ENCODE results near the gene ZBTB7C. TPM values are rescaled to one million over a fixed set of nuclear protein-coding genes. Genes with fewer than 3 reads are reported as not detected.

ZBTB7C gene
- total and polyA plus RNA-seq, 4 donors: 3.2 to 10.9 (median 3.7) TPM

- H3K9me3 ChIP-seq (ENCODE audit: control insufficient read depth in 4 of 4, insufficient read depth in 3 of 4, low read length in 3 of 4): no peaks in the 10 kb centered on the region
- WGBS, 2 donors: 75 to 82% methylated on average over 11 of the region's 11 CpGs
- H3K27me3 ChIP-seq (ENCODE audit: control insufficient read depth in 3 of 3, insufficient read depth in 3 of 3, low read length in 2 of 3): no peaks in the 10 kb centered on the region
- no peak overlapping the region for H3K4me3 ChIP-seq
- H3K4me1 ChIP-seq (ENCODE audit: control insufficient read depth in 5 of 5, insufficient read depth in 5 of 5, low read length in 5 of 5): no peaks in the 10 kb centered on the region
- no peak overlapping the region for H3K27ac ChIP-seq (ENCODE audit: low read depth in 1 of 2, low read length in 1 of 2)
- no peak for DNase-seq
- no peak overlapping the region for H3K9ac ChIP-seq (ENCODE audit: insufficient read depth in 1 of 2, low read length in 2 of 2)
- no peak for ATAC-seq (ENCODE audit: insufficient read depth, low FRiP score)
- no peak for TF ChIP-seq CTCF (IDR thresholded peaks at IDR 0.05; ENCODE audit: control extremely low read depth, extremely low read depth)
- no peaks in the 10 kb centered on the region for H3K36me3 ChIP-seq (ENCODE audit: control insufficient read depth in 4 of 4, insufficient read depth in 4 of 4, low read length in 4 of 4)
Observed at GRCh38 chr18:48200631-48201336, 208.4 kb downstream of the ZBTB7C start.

- H3K36me3 ChIP-seq (ENCODE audit: control insufficient read depth in 4 of 4, insufficient read depth in 4 of 4, low read length in 4 of 4): no peaks in the 10 kb centered on the region
- DNase-seq: no peak
- no peaks in the 10 kb centered on the region for H3K27me3 ChIP-seq (ENCODE audit: control insufficient read depth in 3 of 3, insufficient read depth in 3 of 3, low read length in 2 of 3)
- H3K9ac ChIP-seq (ENCODE audit: insufficient read depth in 1 of 2, low read length in 2 of 2): no peak overlapping the region
- H3K9me3 ChIP-seq (ENCODE audit: control insufficient read depth in 4 of 4, insufficient read depth in 3 of 4, low read length in 3 of 4): no peaks in the 10 kb centered on the region
- ATAC-seq (ENCODE audit: insufficient read depth, low FRiP score): no peak
- no peak for TF ChIP-seq CTCF (IDR thresholded peaks at IDR 0.05; ENCODE audit: control extremely low read depth, extremely low read depth)
- no peak overlapping the region for H3K27ac ChIP-seq (ENCODE audit: low read depth in 1 of 2, low read length in 1 of 2)
- no peak overlapping the region for H3K4me3 ChIP-seq
- peaks cover 0 to 5% (median 2%) of the 10 kb centered on the region in 5 donors for H3K4me1 ChIP-seq (ENCODE audit: control insufficient read depth in 5 of 5, insufficient read depth in 5 of 5, low read length in 5 of 5)
- 26 to 33% methylated on average over 3 of the region's 3 CpGs for WGBS, 2 donors
Observed at GRCh38 chr18:48199399-48199798, 209.8 kb downstream of the ZBTB7C start.

- DNase-seq (no peak), ATAC-seq (ENCODE audit: insufficient read depth, low FRiP score) (no peak)
- 53 to 58% methylated on average over 2 of the region's 2 CpGs for WGBS, 2 donors
- Histone ChIP-seq H3K9ac (ENCODE audit: insufficient read depth in 1 of 2, low read length in 2 of 2) (no peak overlapping the region), H3K9me3 (ENCODE audit: control insufficient read depth in 4 of 4, insufficient read depth in 3 of 4, low read length in 3 of 4) (no peaks in the 10 kb centered on the region), H3K27me3 (ENCODE audit: control insufficient read depth in 3 of 3, insufficient read depth in 3 of 3, low read length in 2 of 3) (no peaks in the 10 kb centered on the region), H3K4me1 (ENCODE audit: control insufficient read depth in 5 of 5, insufficient read depth in 5 of 5, low read length in 5 of 5) (peaks cover 0 to 10% (median 8%) of the 10 kb centered on the region in 5 donors), H3K36me3 (ENCODE audit: control insufficient read depth in 4 of 4, insufficient read depth in 4 of 4, low read length in 4 of 4) (no peaks in the 10 kb centered on the region), H3K27ac (ENCODE audit: low read depth in 1 of 2, low read length in 1 of 2) (no peak overlapping the region), H3K4me3 (no peak overlapping the region)
- no peak for TF ChIP-seq CTCF (IDR thresholded peaks at IDR 0.05; ENCODE audit: control extremely low read depth, extremely low read depth)
Observed at GRCh38 chr18:48197819-48198218, 211.4 kb downstream of the ZBTB7C start.

- no peaks in the 10 kb centered on the region for H3K9me3 ChIP-seq (ENCODE audit: control insufficient read depth in 4 of 4, insufficient read depth in 3 of 4, low read length in 3 of 4)
- no peak overlapping the region for H3K4me3 ChIP-seq
- no peak for ATAC-seq (ENCODE audit: insufficient read depth, low FRiP score)
- no peak for TF ChIP-seq CTCF (IDR thresholded peaks at IDR 0.05; ENCODE audit: control extremely low read depth, extremely low read depth)
- peaks cover 0 to 10% (median 8%) of the 10 kb centered on the region in 5 donors for H3K4me1 ChIP-seq (ENCODE audit: control insufficient read depth in 5 of 5, insufficient read depth in 5 of 5, low read length in 5 of 5)
- H3K27ac ChIP-seq (ENCODE audit: low read depth in 1 of 2, low read length in 1 of 2): no peak overlapping the region
- no peaks in the 10 kb centered on the region for H3K27me3 ChIP-seq (ENCODE audit: control insufficient read depth in 3 of 3, insufficient read depth in 3 of 3, low read length in 2 of 3)
- H3K9ac ChIP-seq (ENCODE audit: insufficient read depth in 1 of 2, low read length in 2 of 2): no peak overlapping the region
- H3K36me3 ChIP-seq (ENCODE audit: control insufficient read depth in 4 of 4, insufficient read depth in 4 of 4, low read length in 4 of 4): no peaks in the 10 kb centered on the region
- no peak for DNase-seq
Observed at GRCh38 chr18:48195787-48196186, 213.4 kb downstream of the ZBTB7C start.

Measured in lung (tissue), 12 donors.